Esophagus (tissue), 2 donors: ENCODE results near the gene LNPK. TPM values are rescaled to one million over a fixed set of nuclear protein-coding genes. Genes with fewer than 3 reads are reported as not detected.
"Not testable (repeated sequence)": the region's sequence is repeated elsewhere in the genome, so short reads cannot be mapped to it uniquely, and the experiment has no call there.

Experiments used
- H3K27ac ChIP-seq, 2 donors: one replicate each; pipeline ENCODE4 v1.5.1; 2013; ENCODE audit warnings: low read depth in 2 of 2, mild to moderate bottlenecking in 2 of 2, inconsistent platforms in 1 of 2, low read length in 1 of 2, moderate library complexity in 1 of 2
- H3K27me3 ChIP-seq, 2 donors: one replicate each; pipeline ENCODE4 v1.6.1; 2013; ENCODE audit warnings: low read length in 2 of 2, control low read depth in 1 of 2, mild to moderate bottlenecking in 1 of 2; ENCODE audit not compliant: insufficient read depth in 2 of 2, control insufficient read depth in 1 of 2
- H3K36me3 ChIP-seq, 2 donors: one replicate each; pipeline ENCODE4 v1.6.1; 2013; ENCODE audit warnings: low read length in 1 of 2; ENCODE audit not compliant: control insufficient read depth in 2 of 2, insufficient read depth in 2 of 2
- H3K4me1 ChIP-seq, 2 donors: one replicate each; pipeline ENCODE4 v1.6.1; 2013; ENCODE audit warnings: low read length in 1 of 2; ENCODE audit not compliant: control insufficient read depth in 2 of 2, insufficient read depth in 2 of 2
- H3K4me3 ChIP-seq, 2 donors: one replicate each; pipeline ENCODE4 v1.5.1; 2013; ENCODE audit warnings: low read length in 2 of 2, mild to moderate bottlenecking in 2 of 2, low read depth in 1 of 2, moderate library complexity in 1 of 2
- H3K9me3 ChIP-seq, 2 donors: one replicate each; pipeline ENCODE4 v1.6.1; 2013; ENCODE audit warnings: mild to moderate bottlenecking in 2 of 2, low read depth in 1 of 2, low read length in 1 of 2, moderate library complexity in 1 of 2; ENCODE audit not compliant: control insufficient read depth in 2 of 2, insufficient read depth in 1 of 2
- WGBS, 2 donors: extraction: QIAGEN DNeasy Blood & Tissue Kit; methylation state at CpG; one replicate each; pipeline ENCODE4 v1.1.7; 2013; 5-methylcytosine and 5-hydroxymethylcytosine counted together
- polyA plus RNA-seq, 2 donors: library from polyadenylated mRNA; stranded (reverse); fragments of 200-250 nt; gene quantifications; one replicate each; pipeline ENCODE4 v1.2.3, GENCODE V29; 2013
- donor health status: healthy with polysubstance abuse.
- donor health status: Bipolar disorder and iron deficiency.

The LNPK gene
- polyA plus RNA-seq, 2 donors, result 5.9 to 6.0 TPM

GRCh38 chr2:175981551-175981950 is 20.5 kb downstream of the LNPK start:
- H3K27ac ChIP-seq, result no peak overlapping the region
- H3K9me3 ChIP-seq, result no peaks in the 10 kb centered on the region
- no peak overlapping the region for H3K4me3 ChIP-seq
- no peaks in the 10 kb centered on the region for H3K36me3 ChIP-seq
- H3K27me3 ChIP-seq, result no peaks in the 10 kb centered on the region
- WGBS, 2 donors, result 93 to 96% methylated on average over 1 of the region's 1 CpG
- no peaks in the 10 kb centered on the region for H3K4me1 ChIP-seq

- Histone ChIP-seq H3K27me3 (no peaks in the 10 kb centered on the region), H3K27ac (no peak overlapping the region), H3K36me3 (no peaks in the 10 kb centered on the region), H3K4me1 (no peaks in the 10 kb centered on the region), H3K4me3 (no peak overlapping the region), H3K9me3 (no peaks in the 10 kb centered on the region)
- 91 to 92% methylated on average over 2 of the region's 2 CpGs for WGBS, 2 donors
Measured at GRCh38 chr2:175976391-175977157, 25.5 kb downstream of the LNPK start.

- Histone ChIP-seq H3K27me3 (no peaks in the 10 kb centered on the region), H3K4me3 (no peak overlapping the region), H3K4me1 (no peaks in the 10 kb centered on the region), H3K27ac (no peak overlapping the region), H3K36me3 (no peaks in the 10 kb centered on the region), H3K9me3 (no peaks in the 10 kb centered on the region)
- WGBS, 2 donors, result 92 to 97% methylated on average over 1 of the region's 1 CpG
Measured at GRCh38 chr2:175973373-175973772, 28.7 kb downstream of the LNPK start.

- 93% methylated on average over 3 of the region's 3 CpGs for WGBS, 2 donors
- no peaks in the 10 kb centered on the region for H3K27me3 ChIP-seq
- no peaks in the 10 kb centered on the region for H3K9me3 ChIP-seq
- H3K36me3 ChIP-seq, result no peaks in the 10 kb centered on the region
- no peaks in the 10 kb centered on the region for H3K4me1 ChIP-seq
- no peak overlapping the region for H3K4me3 ChIP-seq
- no peak overlapping the region for H3K27ac ChIP-seq
Measured at GRCh38 chr2:175966839-175967238, 35.2 kb downstream of the LNPK start.

- H3K4me3 ChIP-seq, result no peak overlapping the region
- WGBS, 2 donors, result 97 to 100% methylated on average over 3 of the region's 3 CpGs
Measured at GRCh38 chr2:175965773-175966172, 36.3 kb downstream of the LNPK start.

GRCh38 chr2:175964195-175964594 is 37.9 kb downstream of the LNPK start:
- Histone ChIP-seq H3K36me3 (no peaks in the 10 kb centered on the region), H3K4me1 (no peaks in the 10 kb centered on the region), H3K9me3 (no peaks in the 10 kb centered on the region), H3K4me3 (no peak overlapping the region), H3K27me3 (no peaks in the 10 kb centered on the region), H3K27ac (no peak overlapping the region)
- WGBS, 2 donors, result 86 to 98% methylated on average over 4 of the region's 4 CpGs

More at GRCh38 chr2:175965773-175966172, 36.3 kb downstream of the LNPK start:
- Histone ChIP-seq H3K36me3 (no peaks in the 10 kb centered on the region), H3K27ac (no peak overlapping the region), H3K9me3 (no peaks in the 10 kb centered on the region), H3K27me3 (no peaks in the 10 kb centered on the region), H3K4me1 (no peaks in the 10 kb centered on the region)

GRCh38 chr2:175963171-175963570 is 38.9 kb downstream of the LNPK start:
- H3K4me1 ChIP-seq, H3K27me3 ChIP-seq, H3K4me3 ChIP-seq, H3K9me3 ChIP-seq, H3K36me3 ChIP-seq, H3K27ac ChIP-seq: not testable (repeated sequence)
- WGBS, 2 donors, result 99 to 100% methylated on average over 2 of the region's 2 CpGs

GRCh38 chr2:175957845-175958244 is 44.2 kb downstream of the LNPK start:
- no peak overlapping the region for H3K4me3 ChIP-seq
- peaks cover 0 to 3% of the 10 kb centered on the region in 2 donors for H3K36me3 ChIP-seq
- WGBS, 2 donors, result 93 to 94% methylated on average over 6 of the region's 6 CpGs
- no peaks in the 10 kb centered on the region for H3K27me3 ChIP-seq
- H3K27ac ChIP-seq, result no peak overlapping the region
- no peaks in the 10 kb centered on the region for H3K9me3 ChIP-seq
- H3K4me1 ChIP-seq, result no peaks in the 10 kb centered on the region

- WGBS, 2 donors, result 70 to 78% methylated on average over 2 of the region's 2 CpGs
- no peak overlapping the region for H3K27ac ChIP-seq
- H3K27me3 ChIP-seq, result no peaks in the 10 kb centered on the region
- no peaks in the 10 kb centered on the region for H3K9me3 ChIP-seq
- H3K36me3 ChIP-seq, result peaks cover 0 to 3% of the 10 kb centered on the region in 2 donors
- H3K4me1 ChIP-seq, result no peaks in the 10 kb centered on the region
- H3K4me3 ChIP-seq, result no peak overlapping the region
Measured at GRCh38 chr2:175955136-175955535, 46.9 kb downstream of the LNPK start.

GRCh38 chr2:175950512-175950911 is 51.6 kb downstream of the LNPK start:
- no peaks in the 10 kb centered on the region for H3K9me3 ChIP-seq
- H3K27me3 ChIP-seq, result no peaks in the 10 kb centered on the region
- H3K36me3 ChIP-seq, result no peaks in the 10 kb centered on the region
- no peak overlapping the region for H3K27ac ChIP-seq
- 98% methylated on average over 3 of the region's 3 CpGs for WGBS, 2 donors
- no peaks in the 10 kb centered on the region for H3K4me1 ChIP-seq
- no peak overlapping the region for H3K4me3 ChIP-seq
